Measurements from ENCODE around the gene ATF6.

- TF ChIP-seq CTCF (IDR thresholded peaks at IDR 0.05) (no peak), POLR2AphosphoS5 (IDR thresholded peaks at IDR 0.05; ENCODE audit: low read depth, low read length) (no peak), TCF7L2 (IDR thresholded peaks at IDR 0.05; ENCODE audit: low read depth, low read length) (no peak)
These were observed 247.2 kb downstream of the ATF6 start for GRCh38 chr1:162013289-162013688.

All from Panc1 (cell line).